Heart left ventricle (tissue), 16 donors: ENCODE results near the gene ANO3. TPM values are rescaled to one million over a fixed set of nuclear protein-coding genes. Genes with fewer than 3 reads are reported as not detected.

Experiments
- ATAC-seq, 4 donors: fragments of 200-7000 bp; cut with Tn5 transposase; one replicate each; pipeline ENCODE4 v1.9.1; 2020 to 2022; ENCODE audit warnings: moderate library complexity in 4 of 4, mild to moderate bottlenecking in 3 of 4, moderate number of reproducible peaks in 1 of 4
- DNase-seq, 5 donors: peaks; one replicate each; pipeline ENCODE4 v3.0.0-alpha.2; 2020
- H3K27ac ChIP-seq, 12 donors: fragments of 200-600 bp; sonication (generic) in 4 of 12; one replicate each; pipeline versions ENCODE4 v1.5.0 to v1.8.0; 2016 to 2022; ENCODE audit warnings: mild to moderate bottlenecking in 2 of 12
- H3K27me3 ChIP-seq, 9 donors: fragments of 200-600 bp; sonication (generic) in 2 of 9; one replicate each; pipeline versions ENCODE4 v1.5.1 to v1.8.0; 2016 to 2022; ENCODE audit warnings: mild to moderate bottlenecking in 3 of 9
- H3K36me3 ChIP-seq, 9 donors: fragments of 200-600 bp; sonication (generic) in 2 of 9; one replicate each; pipeline versions ENCODE4 v1.5.0 to v1.8.0; 2018 to 2022; ENCODE audit warnings: mild to moderate bottlenecking in 2 of 9
- H3K4me1 ChIP-seq, 12 donors: fragments of 200-600 bp; sonication (generic) in 4 of 12; one replicate each; pipeline versions ENCODE4 v1.5.0 to v1.8.0; 2016 to 2022; ENCODE audit warnings: mild to moderate bottlenecking in 3 of 12
- H3K4me3 ChIP-seq, 12 donors: fragments of 200-600 bp; sonication (generic) in 4 of 12; one replicate each; pipeline versions ENCODE4 v1.5.0 to v1.8.0; 2017 to 2022; ENCODE audit warnings: mild to moderate bottlenecking in 9 of 12, moderate library complexity in 4 of 12
- H3K9me3 ChIP-seq, 12 donors: fragments of 200-600 bp; sonication (generic) in 4 of 12; one replicate each; pipeline versions ENCODE4 v1.5.0 to v1.8.0; 2016 to 2022; ENCODE audit warnings: mild to moderate bottlenecking in 1 of 12
- CTCF ChIP-seq, 12 donors: fragments of 200-600 bp; sonication (generic) in 4 of 12; IDR thresholded peaks; one replicate each; pipeline versions ENCODE4 v1.5.0 to v1.8.0; 2018 to 2022; ENCODE audit warnings: antibody characterized with exemption in 12 of 12, mild to moderate bottlenecking in 5 of 12
- POLR2A ChIP-seq, 2 donors: fragments of 450-650 bp; IDR thresholded peaks; one replicate each; pipeline ENCODE4 v1.6.1; 2017; ENCODE audit warnings: antibody characterized with exemption in 2 of 2, mild to moderate bottlenecking in 2 of 2, moderate library complexity in 2 of 2
- WGBS, 4 donors: extraction: QIAGEN DNeasy Blood & Tissue Kit in 2 of 4; methylation state at CpG; one replicate each; pipeline versions ENCODE4 v1.1.5 to v1.1.7; 2013 to 2018; 5-methylcytosine and 5-hydroxymethylcytosine counted together
- intact Hi-C, 10 donors: fragments of 100-400 bp; cut with DNase I; formaldehyde crosslinking; loops; one replicate each; pipeline versions ENCODE4 v1.11.1 to v1.14.2; 2022
- polyA plus RNA-seq, 2 donors: library from polyadenylated mRNA; stranded (reverse); fragments of 200-250 nt; gene quantifications; one replicate each; pipeline ENCODE4 v1.2.3, GENCODE V29; 2013
- total RNA-seq, 9 donors: library from RNA; depleted of rRNA in 2 of 9; stranded (reverse); fragments of >200 nt in 2 of 9; fragmentation: NEBNext Ultra II Directional in 3 of 9; extraction: Animal tissue kit (Norgen Biotek cat#: 25700) in 3 of 9; gene quantifications; one replicate each; pipeline versions ENCODE4 v1.1.0 to v1.2.4, GENCODE V29; 2016 to 2023
- donor health status: ischemic (EF 13 %, LVEDD 7.1; RV severe dilation, severe dysfunction).
- donor health status: healthy with polysubstance abuse.
- donor health status: DM: no; HTN: yes; CAD: no.
- donor health status: DM: no; HTN: no; CAD: no.
- donor health status: ischemic (EF 25% LVEDD 6.9; RV normal size, moderate dysfunction).
- donor health status: ischemic (EF 25% LVEDD 5.7; RV mildly dilated, moderate dysfunction).
- donor health status: healthy.
- donor health status: DM: yes; HTN: yes; CAD: no.
- donor health status: ischemic (EF 35%, LVEDD 5.7; RV mildly dilated, moderate dysfunction).
- donor health status: nonischemic (EF 11% LVEDD 7.7; RV severe dilation, severe dysfunction).
- donor health status: DM: yes; HTN: yes; CAD: no.
- donor health status: PGD.
- donor health status: ischemic (EF 29% LVEDD 5.4; RV normal size, mild dysfunction).
- donor health status: nonischemic (EF 23%, LVEDD 6.1; RV moderate dilation, normal function).

ANO3 gene
- total and polyA plus RNA-seq, 11 donors = 0.04 to 0.54 (median 0.12) TPM; not detected in 6

GRCh38 chr11:26676641-26677040, 344.7 kb downstream of the ANO3 start:
- 65 to 77% (median 70%) methylated on average over 2 of the region's 2 CpGs for WGBS, 4 donors
- H3K9me3 ChIP-seq = no peaks in the 10 kb centered on the region
- intact Hi-C loops = no loop called here
- no peaks in the 10 kb centered on the region for H3K36me3 ChIP-seq
- H3K27ac ChIP-seq = no peak overlapping the region
- no peaks in the 10 kb centered on the region for H3K4me1 ChIP-seq
- DNase-seq (no peak), ATAC-seq (no peak)
- H3K4me3 ChIP-seq = no peak overlapping the region
- TF ChIP-seq CTCF (IDR thresholded peaks at IDR 0.05) (no peak), POLR2A (IDR thresholded peaks at IDR 0.05) (no peak)
- no peaks in the 10 kb centered on the region for H3K27me3 ChIP-seq

- Histone ChIP-seq H3K27ac (no peak overlapping the region), H3K36me3 (no peaks in the 10 kb centered on the region), H3K27me3 (no peaks in the 10 kb centered on the region), H3K4me3 (no peak overlapping the region), H3K9me3 (no peaks in the 10 kb centered on the region), H3K4me1 (no peaks in the 10 kb centered on the region)
- DNase-seq (no peak), ATAC-seq (no peak)
- intact Hi-C loops = no loop called here
- TF ChIP-seq CTCF (IDR thresholded peaks at IDR 0.05) (no peak), POLR2A (IDR thresholded peaks at IDR 0.05) (no peak)
Observed at GRCh38 chr11:26677566-26677965, 345.6 kb downstream of the ANO3 start.

GRCh38 chr11:26687351-26687750, 355.4 kb downstream of the ANO3 start:
- H3K9me3 ChIP-seq = no peaks in the 10 kb centered on the region
- H3K4me1 ChIP-seq = no peaks in the 10 kb centered on the region
- intact Hi-C loops = no loop called here
- TF ChIP-seq CTCF (IDR thresholded peaks at IDR 0.05) = no peak
- TF ChIP-seq POLR2A (IDR thresholded peaks at IDR 0.05) = no peak
- ATAC-seq (no peak), DNase-seq (no peak)
- no peak overlapping the region for H3K27ac ChIP-seq
- no peaks in the 10 kb centered on the region for H3K27me3 ChIP-seq
- 82 to 87% (median 83%) methylated on average over 1 of the region's 1 CpG for WGBS, 4 donors
- H3K4me3 ChIP-seq = no peak overlapping the region
- no peaks in the 10 kb centered on the region for H3K36me3 ChIP-seq

- no peaks in the 10 kb centered on the region for H3K27me3 ChIP-seq
- H3K4me1 ChIP-seq = no peaks in the 10 kb centered on the region
- intact Hi-C loops = no loop called here
- 85 to 88% (median 87%) methylated on average over 4 of the region's 4 CpGs for WGBS, 4 donors
- H3K27ac ChIP-seq = no peak overlapping the region
- no peak overlapping the region for H3K4me3 ChIP-seq
- TF ChIP-seq POLR2A (IDR thresholded peaks at IDR 0.05) (no peak), CTCF (IDR thresholded peaks at IDR 0.05) (no peak)
- DNase-seq (no peak), ATAC-seq (no peak)
- H3K36me3 ChIP-seq = no peaks in the 10 kb centered on the region
- no peaks in the 10 kb centered on the region for H3K9me3 ChIP-seq
Observed at GRCh38 chr11:26688701-26689100, 356.8 kb downstream of the ANO3 start.
